Measurements from ENCODE around the gene RPS5.
"Not testable (repeated sequence)": the region's sequence is repeated elsewhere in the genome, so short reads cannot be mapped to it uniquely, and the experiment has no call there.

Gene RPS5

GRCh38 chr19:58367698-58368454 is 19.2 kb upstream of the RPS5 start:
- DNase-seq (ENCODE audit: extremely low spot score): no peak
- TF ChIP-seq FOXM1 (IDR thresholded peaks at IDR 0.05; ENCODE audit: borderline replicate concordance) (no peak), ZNF384 (IDR thresholded peaks at IDR 0.05) (no peak), FOXA1 (IDR thresholded peaks at IDR 0.05) (no peak), ARNT (IDR thresholded peaks at IDR 0.05) (no peak), FOXK2 (IDR thresholded peaks at IDR 0.05) (no peak), HDGF (IDR thresholded peaks at IDR 0.05; ENCODE audit: borderline replicate concordance) (no peak), SUZ12 (IDR thresholded peaks at IDR 0.05) (no peak), BHLHE40 (IDR thresholded peaks at IDR 0.05; ENCODE audit: borderline replicate concordance) (no peak), TARDBP (IDR thresholded peaks at IDR 0.05) (no peak), ELF4 (IDR thresholded peaks at IDR 0.05) (no peak), NFRKB (IDR thresholded peaks at IDR 0.05) (no peak), SP1 (IDR thresholded peaks at IDR 0.05) (no peak), PKNOX1 (IDR thresholded peaks at IDR 0.05) (no peak), L3MBTL2 (conservative IDR thresholded peaks at IDR 0.05) (no peak), CTBP1 (IDR thresholded peaks at IDR 0.05; ENCODE audit: borderline replicate concordance) (no peak)
- POLR2A ChIA-PET: interaction anchor here (1.0 kb wide), 1 partner anchor 152 kb away, joined by 3 read pairs; the partner anchor contains the start of gene ZBTB45
- CTCF ChIA-PET: no interaction called here

DNA sequence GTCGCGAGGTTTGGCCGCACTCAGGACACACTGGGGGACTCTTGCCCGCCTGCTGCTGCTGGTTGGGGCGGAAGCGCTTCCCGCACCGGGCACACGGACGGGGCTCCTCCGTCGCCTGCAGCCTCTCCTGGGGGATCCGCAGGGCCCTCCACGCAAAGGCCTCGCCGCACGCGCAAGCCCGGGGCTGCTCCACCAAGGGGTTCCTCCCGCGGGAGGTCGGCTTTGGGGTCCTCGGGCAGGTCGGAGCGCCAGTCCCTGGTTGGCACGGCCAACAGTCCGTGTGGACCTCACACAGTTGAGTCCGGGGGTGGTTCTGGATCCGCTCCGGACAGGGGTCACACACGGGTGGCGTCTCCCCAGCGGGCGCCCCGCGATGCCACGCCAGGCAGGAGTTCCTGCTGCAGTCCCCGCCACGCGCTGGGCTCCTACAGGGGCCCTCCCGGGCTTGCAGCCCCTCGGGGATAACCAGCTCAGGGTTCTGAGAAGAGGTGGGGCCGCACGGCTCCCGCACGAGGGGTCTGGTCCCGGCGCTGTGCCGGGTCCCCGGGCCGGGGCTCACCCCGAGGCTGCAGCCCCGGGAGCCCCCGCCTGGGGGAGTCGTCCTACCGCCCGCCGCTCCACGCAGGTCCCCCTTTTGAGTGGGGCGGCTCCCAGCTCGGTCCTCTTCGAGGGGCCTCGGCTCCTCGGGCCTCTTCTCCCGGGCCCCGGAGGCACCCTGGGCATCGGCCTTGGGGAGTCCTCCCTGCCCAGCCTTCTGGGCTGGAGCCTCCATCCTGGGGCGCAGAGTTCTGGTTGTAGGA is 18.3 kb upstream of the RPS5 start:
- no peak for DNase-seq (ENCODE audit: extremely low spot score)
- ChIA-PET CTCF (no interaction called here), POLR2A (interaction anchor here (2.8 kb wide), 1 partner anchor 11 kb away, joined by 9 read pairs; no protein-coding TSS in a partner anchor)
- no peak for TF ChIP-seq L3MBTL2 (conservative IDR thresholded peaks at IDR 0.05)
- no peak for TF ChIP-seq TARDBP (IDR thresholded peaks at IDR 0.05)
- TF ChIP-seq SP1 (IDR thresholded peaks at IDR 0.05): no peak
- no peak for TF ChIP-seq ARNT (IDR thresholded peaks at IDR 0.05)
- no peak for TF ChIP-seq FOXM1 (IDR thresholded peaks at IDR 0.05; ENCODE audit: borderline replicate concordance)
- no peak for TF ChIP-seq CTBP1 (IDR thresholded peaks at IDR 0.05; ENCODE audit: borderline replicate concordance)
- no peak for TF ChIP-seq LEF1 (IDR thresholded peaks at IDR 0.05; ENCODE audit: borderline replicate concordance)
- no peak for TF ChIP-seq FOXA1 (IDR thresholded peaks at IDR 0.05)
- no peak for TF ChIP-seq SUZ12 (IDR thresholded peaks at IDR 0.05)
- no peak for TF ChIP-seq FOXK2 (IDR thresholded peaks at IDR 0.05)
- no peak for TF ChIP-seq PKNOX1 (IDR thresholded peaks at IDR 0.05)
- no peak for TF ChIP-seq ELF4 (IDR thresholded peaks at IDR 0.05)
- no peak for TF ChIP-seq BHLHE40 (IDR thresholded peaks at IDR 0.05; ENCODE audit: borderline replicate concordance)

DNA sequence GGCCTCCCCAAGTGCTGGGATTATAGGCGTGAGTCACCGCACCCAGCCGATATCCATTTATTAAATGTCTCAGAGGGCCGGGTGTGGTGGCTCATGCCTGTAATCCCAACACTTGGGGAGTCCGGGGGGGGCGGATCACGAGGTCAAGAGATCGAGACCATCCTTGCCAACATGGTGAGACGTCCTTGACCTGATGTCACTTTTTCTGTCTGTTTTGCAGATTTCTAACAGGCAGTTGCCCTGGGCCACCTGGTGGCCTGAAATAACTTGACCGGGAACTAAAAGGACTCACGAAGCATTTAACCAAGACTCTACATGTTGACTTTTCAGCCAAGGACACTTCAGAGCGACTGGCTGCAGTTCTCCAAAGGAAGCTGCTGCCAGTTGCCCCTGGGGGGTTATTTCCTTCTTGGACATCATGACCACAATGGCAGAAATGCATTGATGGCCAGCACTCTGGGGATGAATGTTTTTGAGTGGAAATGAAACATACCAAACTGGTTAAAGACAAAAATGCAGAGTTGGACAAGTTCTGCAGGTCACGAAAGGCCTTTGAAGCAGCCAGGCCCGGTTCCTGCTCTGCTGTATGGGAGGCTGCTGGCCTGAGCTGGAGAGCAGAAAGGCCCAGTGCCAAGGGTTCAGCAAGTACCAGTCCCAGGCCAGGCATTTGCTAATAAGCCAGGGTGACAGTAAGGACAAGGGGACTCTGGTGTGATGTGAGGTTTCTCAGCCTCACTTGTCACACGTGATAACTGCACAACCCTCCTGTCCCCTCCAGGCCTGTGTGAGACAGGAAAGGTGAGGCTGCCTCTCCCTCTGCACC is 14.5 kb upstream of the RPS5 start:
- no peak for DNase-seq (ENCODE audit: extremely low spot score)
- CTCF ChIA-PET: no interaction called here
- TF ChIP-seq TARDBP (IDR thresholded peaks at IDR 0.05) (no peak), FOXK2 (IDR thresholded peaks at IDR 0.05) (no peak)
- POLR2A ChIA-PET: interaction anchor here (1.5 to 1.6 kb wide), 2 partner anchors 10 kb away, joined by 9 to 13 read pairs; partner anchors contain the start of gene ZNF497

GRCh38 chr19:58374200-58374599 is 12.9 kb upstream of the RPS5 start:
- no peak for TF ChIP-seq L3MBTL2 (conservative IDR thresholded peaks at IDR 0.05)
- no peak for TF ChIP-seq SUZ12 (IDR thresholded peaks at IDR 0.05)
- TF ChIP-seq PKNOX1 (IDR thresholded peaks at IDR 0.05): no peak
- TF ChIP-seq ARNT (IDR thresholded peaks at IDR 0.05): no peak
- TF ChIP-seq SP1 (IDR thresholded peaks at IDR 0.05): no peak
- TF ChIP-seq HDGF (IDR thresholded peaks at IDR 0.05; ENCODE audit: borderline replicate concordance): no peak
- no peak for TF ChIP-seq FOXM1 (IDR thresholded peaks at IDR 0.05; ENCODE audit: borderline replicate concordance)
- no peak for DNase-seq (ENCODE audit: extremely low spot score)
- ChIA-PET POLR2A (interaction anchor here (0.7 to 1.6 kb wide), 2 partner anchors 12 kb away, joined by 3 to 13 read pairs; partner anchors contain the start of gene ZNF497), CTCF (no interaction called here)

DNA sequence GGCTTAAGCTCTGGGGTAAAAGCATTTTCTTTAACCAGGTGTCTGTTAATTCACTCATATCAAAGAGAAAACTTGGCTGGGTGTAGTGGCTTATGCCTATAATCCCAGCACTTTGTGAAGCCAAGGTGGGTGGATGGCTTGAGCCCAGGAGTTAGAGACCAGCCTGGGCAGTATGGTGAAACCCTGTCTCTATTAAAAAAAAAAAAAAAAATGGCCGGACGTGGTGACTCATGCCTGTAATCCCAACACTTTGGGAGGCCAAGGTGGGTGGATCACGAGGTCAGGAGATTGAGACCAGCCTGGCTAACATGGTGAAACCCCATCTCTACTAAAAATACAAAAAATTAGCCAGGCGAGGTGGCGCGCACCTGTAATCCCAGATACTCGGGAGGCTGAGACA is 10.3 kb upstream of the RPS5 start:
- CTCF ChIA-PET; DNase-seq (ENCODE audit: extremely low spot score): not testable (repeated sequence)
- POLR2A ChIA-PET: interaction anchor here (2.2 kb wide), 1 partner anchor 14 kb away, joined by 14 read pairs; the partner anchor contains the start of gene ZNF497

GRCh38 chr19:58379246-58379645 is 7.8 kb upstream of the RPS5 start:
- ChIA-PET POLR2A (interaction anchor here (1.2 to 1.8 kb wide), 5 partner anchors 9 to 180 kb away, joined by 3 to 29 read pairs (median 5); partner anchors contain the start of gene ZNF497), CTCF (no interaction called here)
- DNase-seq (ENCODE audit: extremely low spot score): no peak
- TF ChIP-seq ARNT (IDR thresholded peaks at IDR 0.05): no peak
- no peak for TF ChIP-seq SP1 (IDR thresholded peaks at IDR 0.05)
- no peak for TF ChIP-seq FOXM1 (IDR thresholded peaks at IDR 0.05; ENCODE audit: borderline replicate concordance)
- TF ChIP-seq LEF1 (IDR thresholded peaks at IDR 0.05; ENCODE audit: borderline replicate concordance): no peak
- TF ChIP-seq BHLHE40 (IDR thresholded peaks at IDR 0.05; ENCODE audit: borderline replicate concordance): no peak
- no peak for TF ChIP-seq TARDBP (IDR thresholded peaks at IDR 0.05)

Data from HEK293T (cell line).